Osteoblast (primary cell): Measurements from ENCODE around the gene THAP5. TPM values are rescaled to one million over a fixed set of nuclear protein-coding genes. Genes with fewer than 3 reads are reported as not detected.

Experiments
- DNase-seq: peaks from one replicate; pipeline ENCODE4 v3.0.0; 2011; ENCODE audit warnings: low spot score, mixed read lengths; ENCODE audit not compliant: insufficient read length; ENCODE audit errors: missing footprints
- H2AFZ ChIP-seq: 2 replicates; pipeline ENCODE4 v1.6.0; 2011; ENCODE audit warnings: mild to moderate bottlenecking, low read length
- H3K27ac ChIP-seq: 2 replicates; pipeline ENCODE4 v1.5.1; 2011; ENCODE audit warnings: mild to moderate bottlenecking, low read depth, low read length, moderate library complexity
- H3K27me3 ChIP-seq: 2 replicates; pipeline ENCODE4 v1.6.0; 2012; ENCODE audit warnings: mild to moderate bottlenecking, control low read depth, inconsistent platforms, low read length, moderate library complexity; ENCODE audit not compliant: insufficient read depth
- H3K36me3 ChIP-seq: 2 replicates; pipeline ENCODE4 v1.5.1; 2011; ENCODE audit warnings: mild to moderate bottlenecking, low read length, control low read depth, moderate library complexity; ENCODE audit not compliant: insufficient read depth
- H3K4me1 ChIP-seq: 2 replicates; pipeline ENCODE4 v1.5.1; 2011; ENCODE audit warnings: mild to moderate bottlenecking, low read length, control low read depth, moderate library complexity; ENCODE audit not compliant: insufficient read depth
- H3K4me2 ChIP-seq: 2 replicates; pipeline ENCODE4 v1.6.0; 2011; ENCODE audit warnings: mild to moderate bottlenecking, low read length; ENCODE audit not compliant: insufficient read depth
- H3K4me3 ChIP-seq: fragments of 200-600 bp; sonication (generic); 3 replicates; pipeline ENCODE4 v1.5.1; 2012; ENCODE audit warnings: mild to moderate bottlenecking, low read length, inconsistent platforms; ENCODE audit not compliant: insufficient read depth
- H3K79me2 ChIP-seq: 2 replicates; pipeline ENCODE4 v1.6.0; 2012; ENCODE audit warnings: mild to moderate bottlenecking, low read length, control low read depth, inconsistent platforms; ENCODE audit not compliant: insufficient read depth
- H3K9me3 ChIP-seq: 2 replicates; pipeline ENCODE4 v1.5.1; 2011; ENCODE audit warnings: low read depth, low read length, control low read depth
- H4K20me1 ChIP-seq: 2 replicates; pipeline ENCODE4 v1.6.0; 2012; ENCODE audit warnings: mild to moderate bottlenecking, low read length, control low read depth; ENCODE audit not compliant: insufficient read depth
- total RNA-seq: library from RNA; depleted of rRNA; stranded (reverse); fragments of >200 nt; gene quantifications from 2 replicates; pipeline ENCODE4 v1.2.3, GENCODE V29; 2012
- TF ChIP-seq, protein P1 (sequence below): IDR thresholded peaks from 2 replicates; pipeline ENCODE4 v1.5.1; 2011; ENCODE audit warnings: mild to moderate bottlenecking, low read depth, low read length, moderate library complexity; ENCODE audit errors: extremely low read depth

Gene THAP5
- total RNA-seq, 1 donor: 25.7 TPM

DNA sequence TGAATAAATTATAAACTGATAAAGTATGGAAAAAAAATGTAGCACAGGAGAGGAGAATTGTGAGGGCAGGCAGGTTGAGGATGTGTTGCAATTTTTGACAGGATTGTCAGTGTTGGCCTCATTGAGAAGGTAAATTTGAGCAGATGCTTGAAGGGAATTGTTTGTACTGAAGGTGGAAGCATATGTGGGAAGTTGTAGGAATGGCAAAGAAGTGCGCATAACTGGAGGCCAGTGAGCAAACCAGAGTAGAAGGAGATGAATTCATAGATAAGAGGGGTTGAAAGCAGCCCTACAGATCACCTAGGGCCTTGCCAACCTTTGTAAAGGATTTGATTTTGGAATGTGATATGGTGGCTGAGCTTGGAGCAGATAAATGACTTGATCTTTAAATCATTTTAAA is 6.6 kb upstream of the THAP5 start:
- Histone ChIP-seq H3K27ac (no peak overlapping the region), H3K79me2 (peaks cover 7% of the 10 kb centered on the region), H2AFZ (no peak overlapping the region), H3K36me3 (no peaks in the 10 kb centered on the region), H3K4me2 (no peak overlapping the region), H3K4me1 (peaks cover 6% of the 10 kb centered on the region), H3K4me3 (no peak overlapping the region), H4K20me1 (no peaks in the 10 kb centered on the region), H3K9me3 (no peaks in the 10 kb centered on the region), H3K27me3 (no peaks in the 10 kb centered on the region)
- no peak for DNase-seq
- TF ChIP-seq, protein P1, sequence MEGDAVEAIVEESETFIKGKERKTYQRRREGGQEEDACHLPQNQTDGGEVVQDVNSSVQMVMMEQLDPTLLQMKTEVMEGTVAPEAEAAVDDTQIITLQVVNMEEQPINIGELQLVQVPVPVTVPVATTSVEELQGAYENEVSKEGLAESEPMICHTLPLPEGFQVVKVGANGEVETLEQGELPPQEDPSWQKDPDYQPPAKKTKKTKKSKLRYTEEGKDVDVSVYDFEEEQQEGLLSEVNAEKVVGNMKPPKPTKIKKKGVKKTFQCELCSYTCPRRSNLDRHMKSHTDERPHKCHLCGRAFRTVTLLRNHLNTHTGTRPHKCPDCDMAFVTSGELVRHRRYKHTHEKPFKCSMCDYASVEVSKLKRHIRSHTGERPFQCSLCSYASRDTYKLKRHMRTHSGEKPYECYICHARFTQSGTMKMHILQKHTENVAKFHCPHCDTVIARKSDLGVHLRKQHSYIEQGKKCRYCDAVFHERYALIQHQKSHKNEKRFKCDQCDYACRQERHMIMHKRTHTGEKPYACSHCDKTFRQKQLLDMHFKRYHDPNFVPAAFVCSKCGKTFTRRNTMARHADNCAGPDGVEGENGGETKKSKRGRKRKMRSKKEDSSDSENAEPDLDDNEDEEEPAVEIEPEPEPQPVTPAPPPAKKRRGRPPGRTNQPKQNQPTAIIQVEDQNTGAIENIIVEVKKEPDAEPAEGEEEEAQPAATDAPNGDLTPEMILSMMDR: no peak

- Histone ChIP-seq H3K4me3 (no peak overlapping the region), H3K36me3 (no peaks in the 10 kb centered on the region), H3K4me2 (no peak overlapping the region), H3K4me1 (peaks cover 12% of the 10 kb centered on the region), H3K27me3 (no peaks in the 10 kb centered on the region), H3K79me2 (peaks cover 17% of the 10 kb centered on the region), H3K27ac (no peak overlapping the region), H4K20me1 (no peaks in the 10 kb centered on the region), H3K9me3 (no peaks in the 10 kb centered on the region), H2AFZ (no peak overlapping the region)
- TF ChIP-seq, protein P1: no peak
- no peak for DNase-seq
These were observed 5.7 kb upstream of the THAP5 start for GRCh38 chr7:108575156-108575555.

GRCh38 chr7:108572480-108572879 is 3.0 kb upstream of the THAP5 start:
- Histone ChIP-seq H3K9me3 (no peaks in the 10 kb centered on the region), H3K4me2 (no peak overlapping the region), H3K4me3 (no peak overlapping the region), H3K27me3 (no peaks in the 10 kb centered on the region), H3K27ac (no peak overlapping the region), H4K20me1 (no peaks in the 10 kb centered on the region), H3K36me3 (no peaks in the 10 kb centered on the region), H3K4me1 (peaks cover 25% of the 10 kb centered on the region), H3K79me2 (peaks cover 40% of the 10 kb centered on the region), H2AFZ (no peak overlapping the region)
- DNase-seq: no peak
- TF ChIP-seq, protein P1: no peak

DNA sequence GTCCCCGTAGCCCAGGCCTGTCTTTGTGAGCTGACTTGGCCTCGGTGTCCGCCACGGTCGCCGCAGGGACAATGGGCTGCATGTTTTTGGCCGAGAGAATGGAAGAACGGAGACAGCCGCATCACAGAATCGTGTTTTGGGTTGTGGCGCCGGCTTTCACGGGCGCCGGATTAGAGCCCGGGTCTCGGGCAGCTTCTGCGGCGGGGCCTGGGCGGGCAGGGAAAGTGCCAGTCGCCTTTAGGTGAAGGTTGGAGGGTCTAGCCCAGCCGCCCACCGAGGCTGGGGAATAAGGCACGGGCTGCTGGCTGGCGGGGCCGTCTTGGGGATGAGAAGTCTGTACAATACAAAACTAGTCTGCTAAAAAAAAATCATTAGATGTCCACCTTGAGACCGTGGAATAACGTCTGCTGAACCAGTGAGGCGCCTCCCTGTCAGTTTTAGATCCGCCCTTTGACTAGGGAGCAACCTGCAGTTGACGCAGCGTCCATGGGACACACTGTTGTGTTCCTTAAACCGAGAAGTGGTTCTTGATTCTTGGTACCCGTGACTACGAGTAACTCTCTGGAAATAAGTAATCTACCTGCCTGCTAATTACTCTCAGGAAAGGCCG is 745 bp upstream of the THAP5 start:
- TF ChIP-seq, protein P1: no peak
- Histone ChIP-seq H3K4me1 (peaks cover 25% of the 10 kb centered on the region), H4K20me1 (no peaks in the 10 kb centered on the region), H2AFZ (peak overlapping the region; percentile 93), H3K9me3 (no peaks in the 10 kb centered on the region), H3K36me3 (no peaks in the 10 kb centered on the region), H3K79me2 (peaks cover 51% of the 10 kb centered on the region), H3K4me3 (peak overlapping the region; percentile 91), H3K27ac (peak overlapping the region; percentile 98), H3K4me2 (peak overlapping the region; percentile 97), H3K27me3 (no peaks in the 10 kb centered on the region)
- DNase-seq: peak; percentile 45
